GM21423 (cell line): ENCODE data around the gene ORMDL3.
"Not testable (repeated sequence)": the region's sequence is repeated elsewhere in the genome, so short reads cannot be mapped to it uniquely, and the experiment has no call there.

Experiments used
- ATAC-seq: cut with Tn5 transposase; IDR thresholded peaks from one replicate; pipeline ENCODE4 v1.9.1; 2021; ENCODE audit warnings: mild to moderate bottlenecking, moderate library complexity; ENCODE audit not compliant: unreplicated experiment

ORMDL3 gene

GRCh38 chr17:39950871-39951348, 23.5 kb upstream of the ORMDL3 start:
- no peak for ATAC-seq

- no peak for ATAC-seq
Observed at GRCh38 chr17:39949028-39949427, 21.6 kb upstream of the ORMDL3 start.

DNA sequence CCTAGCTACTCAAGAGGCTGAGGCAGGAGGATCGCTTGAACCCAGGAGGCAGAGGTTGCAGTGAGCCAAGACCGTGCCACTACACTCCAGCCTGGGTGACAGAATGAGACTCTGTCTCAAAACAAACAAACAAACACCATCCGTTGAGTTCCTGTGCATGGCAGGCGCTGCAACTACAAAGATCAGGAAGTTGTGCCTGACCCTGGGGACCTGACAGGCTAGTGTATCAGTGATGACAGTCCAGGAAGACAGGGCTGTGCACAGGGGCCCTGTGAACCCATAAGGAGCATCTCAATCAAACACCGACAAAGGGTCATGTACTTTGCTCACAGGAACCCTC, 21.1 kb upstream of the ORMDL3 start:
- not testable (repeated sequence) for ATAC-seq

DNA sequence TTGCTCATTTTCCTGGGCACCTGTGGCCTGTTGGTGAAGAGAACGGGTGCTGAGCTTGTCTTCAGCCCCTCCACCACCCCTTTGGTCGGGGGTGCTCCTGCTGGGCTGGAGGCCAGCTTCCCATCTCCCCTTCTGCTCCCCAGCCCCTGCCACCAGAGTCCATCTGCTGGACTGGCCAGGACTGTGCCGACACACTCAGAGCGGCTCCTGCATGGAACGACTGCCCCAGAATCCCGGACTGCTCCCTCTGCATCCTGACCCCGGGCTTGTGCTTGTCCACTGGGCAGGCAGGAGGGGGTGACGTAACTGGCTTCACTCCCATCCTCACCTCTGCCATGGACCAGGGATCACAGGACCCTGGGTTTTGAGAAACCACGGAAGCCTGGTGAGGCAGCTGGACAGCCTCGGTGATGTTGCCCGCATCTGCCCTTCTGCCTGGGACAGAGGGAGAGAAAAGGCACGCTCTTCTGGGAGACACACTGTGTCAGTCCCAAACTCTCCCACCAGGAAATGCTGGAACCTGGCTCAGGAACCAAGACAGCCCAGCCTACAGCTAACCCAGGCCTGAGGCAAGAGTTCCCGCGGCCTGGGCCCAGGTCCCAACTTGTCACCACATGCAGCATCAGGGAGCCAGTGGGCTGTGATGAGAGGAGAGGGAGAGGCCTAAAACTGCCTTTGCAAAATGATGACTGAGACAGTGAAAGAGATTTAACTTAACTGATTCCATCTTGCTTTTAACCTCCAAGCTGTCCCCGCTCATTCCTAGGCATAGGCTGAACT, 19.3 kb upstream of the ORMDL3 start:
- no peak for ATAC-seq

- ATAC-seq: no peak
Observed at GRCh38 chr17:39944393-39944711, 17.0 kb upstream of the ORMDL3 start.

DNA sequence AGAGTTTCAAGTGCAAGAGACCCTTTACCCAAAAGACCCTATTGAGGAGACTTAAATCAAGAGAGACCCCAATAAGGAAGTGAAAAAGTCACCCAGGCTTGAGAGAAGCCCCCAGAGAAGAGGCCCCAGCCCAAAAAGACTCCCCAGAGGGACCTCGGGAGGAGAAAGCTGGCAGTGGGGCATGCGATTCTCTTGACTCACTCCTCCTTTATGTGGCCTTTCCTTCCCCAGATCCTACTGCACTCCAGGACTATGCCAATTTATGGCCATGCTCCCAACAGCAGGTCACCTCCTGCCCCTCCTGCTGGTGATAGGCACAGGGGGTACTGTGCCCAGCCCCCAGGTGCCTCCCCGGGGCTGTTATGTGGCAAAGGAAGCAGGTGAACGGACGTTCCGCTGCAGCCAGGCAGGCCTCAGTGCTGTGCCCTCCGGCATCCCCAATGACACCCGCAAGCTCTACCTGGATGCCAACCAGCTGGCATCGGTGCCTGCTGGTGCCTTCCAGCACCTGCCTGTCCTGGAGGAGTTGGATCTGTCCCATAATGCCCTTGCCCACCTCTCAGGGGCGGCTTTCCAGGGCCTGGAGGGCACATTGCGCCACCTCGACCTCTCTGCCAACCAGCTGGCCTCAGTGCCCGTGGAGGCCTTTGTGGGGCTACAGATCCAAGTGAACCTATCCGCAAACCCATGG, 16.4 kb upstream of the ORMDL3 start:
- ATAC-seq: no peak

DNA sequence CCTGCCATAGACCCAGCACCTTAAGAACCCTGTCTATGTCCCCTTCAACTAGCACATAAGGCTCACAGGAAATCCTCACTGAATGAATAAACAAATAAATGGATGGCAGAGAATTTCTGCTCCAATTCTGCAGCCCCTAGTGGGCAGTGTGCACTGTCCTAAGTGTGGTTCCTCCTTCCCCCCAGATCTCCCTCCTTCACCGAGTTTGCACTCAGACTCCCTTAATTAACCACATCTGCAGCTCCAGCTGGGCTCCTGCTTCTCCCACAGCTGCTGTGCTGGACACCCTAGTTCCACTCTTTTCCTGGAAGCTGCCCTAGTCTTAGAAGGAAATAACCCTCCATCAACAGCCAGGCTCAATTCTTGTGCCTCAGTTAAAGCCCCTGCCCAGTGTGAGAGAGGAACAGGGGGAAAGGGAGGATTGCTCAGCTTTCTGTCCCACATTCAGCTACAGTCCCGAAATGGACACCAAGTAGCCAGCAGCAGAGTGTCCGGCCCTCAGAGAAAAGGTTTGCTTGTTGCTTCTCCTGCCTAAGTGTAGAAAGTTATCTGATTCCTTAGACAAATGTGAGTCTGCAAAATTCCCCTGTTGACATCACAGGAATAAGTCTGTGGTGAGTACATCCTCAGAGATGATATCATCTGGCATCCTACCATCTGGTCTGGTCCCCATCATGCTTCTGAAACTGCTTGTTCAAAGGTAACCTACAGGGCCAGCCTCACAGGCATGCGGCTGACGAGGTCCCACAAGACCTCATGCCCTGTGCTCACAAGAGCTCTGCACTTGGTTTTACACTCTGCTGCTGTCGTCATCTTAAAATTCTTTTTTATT, 12.4 kb upstream of the ORMDL3 start:
- ATAC-seq: peak; percentile 40

DNA sequence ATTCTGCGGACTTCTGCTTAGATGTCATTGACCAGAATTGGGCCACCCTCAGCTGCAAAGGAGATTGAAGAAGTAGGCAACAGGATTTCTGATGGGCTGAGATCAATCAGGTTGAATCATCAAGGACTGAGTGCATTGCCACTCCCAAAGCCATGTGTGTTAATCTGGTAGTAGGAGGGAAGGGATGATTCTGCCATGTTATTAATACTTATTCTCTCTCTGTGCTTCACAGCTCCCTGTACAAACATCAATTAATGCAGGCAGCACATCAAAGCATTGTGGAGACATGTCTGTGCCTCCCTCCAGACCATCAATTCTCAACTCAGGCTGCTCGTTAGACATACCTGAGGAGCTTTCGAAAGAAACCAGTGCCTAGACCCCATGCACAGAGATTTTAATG, 11.7 kb upstream of the ORMDL3 start:
- ATAC-seq: no peak

- no peak for ATAC-seq
Observed at GRCh38 chr17:39938140-39938869, 10.9 kb upstream of the ORMDL3 start.

- ATAC-seq: no peak
Observed at GRCh38 chr17:39937447-39937846, 10.0 kb upstream of the ORMDL3 start.

GRCh38 chr17:39935909-39936308, 8.5 kb upstream of the ORMDL3 start:
- ATAC-seq: no peak

DNA sequence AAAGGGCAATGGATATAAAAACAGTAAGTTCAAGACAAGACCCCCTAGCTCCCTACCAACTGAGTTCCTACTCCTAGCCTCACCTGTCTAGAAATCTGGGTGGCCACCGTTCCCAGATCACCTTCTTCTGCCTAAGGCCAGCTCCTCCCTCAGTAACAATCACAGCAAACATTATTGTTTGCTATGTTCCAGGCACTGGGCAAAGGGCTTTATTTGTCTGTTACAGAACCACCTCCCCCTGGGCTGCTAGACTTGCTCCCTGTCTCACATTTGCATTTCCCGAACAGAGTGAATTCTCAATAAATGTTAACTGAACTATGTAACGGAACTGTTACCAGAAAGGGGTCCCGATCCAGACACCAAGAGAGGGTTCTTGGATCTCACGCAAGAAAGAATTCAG, 6.9 kb upstream of the ORMDL3 start:
- ATAC-seq: no peak

GRCh38 chr17:39933912-39934311, 6.5 kb upstream of the ORMDL3 start:
- no peak for ATAC-seq

DNA sequence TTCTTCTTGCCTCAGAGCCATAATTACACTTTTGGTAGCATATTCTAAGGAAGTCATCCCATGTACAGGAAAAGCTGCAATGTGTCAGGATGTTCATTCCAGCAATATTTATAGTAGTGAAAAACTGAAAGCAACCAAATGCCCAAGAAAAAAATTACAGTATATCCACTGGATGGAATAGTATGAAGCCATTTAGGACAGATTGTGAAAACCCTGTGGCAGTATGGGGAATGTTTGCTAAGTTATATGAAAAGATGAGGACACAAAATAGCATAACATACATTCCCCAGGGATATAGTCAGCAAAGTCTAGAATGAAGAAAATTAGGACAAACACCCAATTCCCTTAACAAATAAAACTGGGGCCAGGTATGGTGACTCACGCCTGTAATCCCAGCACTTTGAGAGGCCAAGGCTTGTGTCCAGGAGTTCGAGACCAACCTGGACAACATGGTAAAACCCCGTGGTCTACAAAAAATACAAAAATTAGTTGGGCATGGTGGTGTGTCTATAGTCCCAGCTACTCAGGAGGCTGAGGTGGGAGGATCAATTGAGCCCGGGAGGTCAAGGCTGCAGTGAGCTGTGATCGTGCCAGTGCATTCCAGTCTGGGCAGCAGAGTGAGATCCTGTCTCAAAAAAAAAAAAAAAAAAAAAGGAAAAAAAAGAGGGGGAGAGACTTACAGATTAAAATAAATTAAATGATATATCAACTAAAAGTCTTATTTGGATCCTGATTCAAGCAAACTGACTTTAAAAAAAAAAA, 2.4 kb upstream of the ORMDL3 start:
- ATAC-seq: no peak

GRCh38 chr17:39928858-39929645, 1.7 kb upstream of the ORMDL3 start:
- ATAC-seq: no peak

DNA sequence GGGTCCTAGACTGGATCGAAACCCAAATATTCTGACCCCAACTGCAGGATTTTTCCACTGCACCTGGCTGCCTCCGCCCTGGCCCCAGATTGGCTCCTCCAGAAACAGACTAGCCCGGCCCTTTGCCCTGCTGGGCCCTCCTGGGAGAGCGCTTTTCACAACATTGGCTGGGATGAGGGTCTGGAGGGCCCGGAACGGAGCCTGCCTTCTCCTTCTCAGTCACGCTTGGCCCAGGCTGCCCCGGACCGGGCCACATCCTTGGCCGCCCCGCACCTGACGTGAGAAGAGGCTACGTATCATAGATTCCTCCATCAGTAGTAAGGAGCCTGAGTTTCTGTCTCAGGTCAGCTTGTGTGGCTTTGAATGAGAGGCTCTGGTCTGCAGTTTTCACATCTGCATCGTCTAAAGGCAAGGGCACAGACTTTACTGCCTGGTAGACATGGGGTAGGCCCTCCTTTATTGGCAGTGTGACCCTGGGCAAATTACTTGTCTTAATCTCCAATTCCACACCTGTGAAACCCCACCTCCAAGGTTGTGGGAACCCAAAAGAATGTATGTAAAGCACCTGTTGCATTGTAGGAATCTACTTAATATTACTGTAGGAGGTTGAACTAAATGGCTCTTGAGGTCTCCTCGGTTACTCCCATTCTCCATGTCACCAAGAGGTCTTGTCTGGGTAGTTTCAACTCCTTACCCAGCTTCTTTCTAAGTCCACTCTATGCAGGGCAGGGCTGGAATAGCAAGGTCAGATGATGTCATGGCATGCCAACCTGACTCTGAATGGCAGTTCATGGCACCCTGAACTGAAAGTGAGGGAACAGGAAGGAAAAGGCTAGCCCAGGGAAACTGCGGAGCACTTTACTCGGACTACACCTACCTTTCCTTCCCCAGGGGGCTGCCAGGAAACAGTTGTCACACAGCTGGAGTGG, 792 bp upstream of the ORMDL3 start:
- ATAC-seq: peak; percentile 15

DNA sequence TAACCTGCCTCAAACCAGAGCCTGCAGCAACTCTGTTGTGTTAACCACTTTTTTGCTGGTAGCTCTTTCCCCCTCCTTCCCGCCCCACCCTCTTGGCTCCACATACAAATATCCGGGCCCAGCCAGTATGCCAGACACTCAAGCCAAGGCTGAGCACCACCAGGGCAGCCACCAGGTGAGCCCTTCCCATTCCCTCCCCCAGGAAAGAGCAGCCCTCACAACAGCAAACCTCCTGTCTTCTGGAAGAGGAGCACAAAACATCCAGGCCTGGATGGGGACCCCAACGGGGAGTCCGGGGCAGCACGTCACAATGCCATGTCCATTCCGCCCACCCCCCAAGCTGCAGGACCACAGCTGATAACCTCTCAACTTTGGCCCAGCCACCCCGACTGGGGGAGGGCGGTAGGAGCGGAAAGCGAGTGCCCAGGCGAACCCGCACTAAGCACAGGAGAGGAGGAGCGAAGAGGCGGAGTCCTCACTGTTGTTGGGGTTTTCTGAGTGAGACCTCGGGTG, 757 bp downstream of the ORMDL3 start:
- no peak for ATAC-seq

DNA sequence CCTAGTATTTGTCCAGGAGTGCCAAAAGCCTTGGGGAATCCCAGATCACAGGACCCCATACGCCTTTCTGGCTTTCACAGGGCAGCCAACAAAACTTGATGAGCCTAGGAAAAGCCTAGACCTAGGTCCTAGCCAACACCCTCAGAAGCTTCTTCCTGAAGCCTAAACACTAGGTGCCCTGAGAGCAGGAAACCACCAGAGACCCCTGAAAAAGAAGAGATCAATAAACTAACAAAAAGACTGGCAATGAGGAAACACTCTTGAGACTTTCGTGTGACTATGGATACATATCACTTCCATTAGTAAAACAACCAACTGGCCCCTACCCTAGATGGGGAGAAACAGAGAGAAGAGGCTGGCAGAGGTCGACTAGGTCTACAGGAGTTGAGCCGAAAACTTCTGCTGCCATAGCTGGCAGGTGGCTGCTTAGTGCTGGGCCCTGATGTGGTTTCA, 1.2 kb downstream of the ORMDL3 start:
- no peak for ATAC-seq
